ENCODE measurements around the gene SNRNP35.
"Not testable (repeated sequence)": the region's sequence is repeated elsewhere in the genome, so short reads cannot be mapped to it uniquely, and the experiment has no call there.

The SNRNP35 gene

GRCh38 chr12:123488539-123489230 is 30.7 kb downstream of the SNRNP35 start:
- DNase-seq (ENCODE audit: low spot score), result no peak

- no peak for DNase-seq (ENCODE audit: low spot score)
Measured at GRCh38 chr12:123489580-123489979, 31.6 kb downstream of the SNRNP35 start.

- DNase-seq (ENCODE audit: low spot score), result no peak
Measured at GRCh38 chr12:123490089-123490488, 32.1 kb downstream of the SNRNP35 start.

- DNase-seq (ENCODE audit: low spot score), result no peak
Measured at GRCh38 chr12:123491056-123491455, 33.1 kb downstream of the SNRNP35 start.

GRCh38 chr12:123491481-123491880 is 33.5 kb downstream of the SNRNP35 start:
- DNase-seq (ENCODE audit: low spot score), result no peak

- peak; percentile 38 for DNase-seq (ENCODE audit: low spot score)
Measured at GRCh38 chr12:123492339-123493039, 34.5 kb downstream of the SNRNP35 start.

- no peak for DNase-seq (ENCODE audit: low spot score)
Measured at GRCh38 chr12:123494124-123494851, 36.3 kb downstream of the SNRNP35 start.

- DNase-seq (ENCODE audit: low spot score), result no peak
Measured at GRCh38 chr12:123497065-123497464, 39.1 kb downstream of the SNRNP35 start.

GRCh38 chr12:123498126-123498825 is 40.3 kb downstream of the SNRNP35 start:
- DNase-seq (ENCODE audit: low spot score), result no peak

- DNase-seq (ENCODE audit: low spot score), result no peak
Measured at GRCh38 chr12:123499332-123499731, 41.4 kb downstream of the SNRNP35 start.

- no peak for DNase-seq (ENCODE audit: low spot score)
Measured at GRCh38 chr12:123502163-123502704, 44.3 kb downstream of the SNRNP35 start.

- DNase-seq (ENCODE audit: low spot score), result no peak
Measured at GRCh38 chr12:123506059-123506842, 48.3 kb downstream of the SNRNP35 start.

GRCh38 chr12:123506843-123507236 is 48.9 kb downstream of the SNRNP35 start:
- no peak for DNase-seq (ENCODE audit: low spot score)

- peak; percentile 32 for DNase-seq (ENCODE audit: low spot score)
Measured at GRCh38 chr12:123512838-123513665, 55.1 kb downstream of the SNRNP35 start.

- no peak for DNase-seq (ENCODE audit: low spot score)
Measured at GRCh38 chr12:123513805-123514204, 55.9 kb downstream of the SNRNP35 start.

- DNase-seq (ENCODE audit: low spot score), result not testable (repeated sequence)
Measured at GRCh38 chr12:123514582-123515221, 56.8 kb downstream of the SNRNP35 start.

GRCh38 chr12:123516216-123516780 is 58.4 kb downstream of the SNRNP35 start:
- no peak for DNase-seq (ENCODE audit: low spot score)
